Measurements from ENCODE around the gene NODAL. TPM values are rescaled to one million over a fixed set of nuclear protein-coding genes. Genes with fewer than 3 reads are reported as not detected.
A peak's percentile ranks its signal among the peaks of the same experiment; 100 is the strongest.
"Not testable (repeated sequence)": the region's sequence is repeated elsewhere in the genome, so short reads cannot be mapped to it uniquely, and the experiment has no call there.

NODAL gene
- not detected for total RNA-seq
- long read RNA-seq, result 0 reads

DNA sequence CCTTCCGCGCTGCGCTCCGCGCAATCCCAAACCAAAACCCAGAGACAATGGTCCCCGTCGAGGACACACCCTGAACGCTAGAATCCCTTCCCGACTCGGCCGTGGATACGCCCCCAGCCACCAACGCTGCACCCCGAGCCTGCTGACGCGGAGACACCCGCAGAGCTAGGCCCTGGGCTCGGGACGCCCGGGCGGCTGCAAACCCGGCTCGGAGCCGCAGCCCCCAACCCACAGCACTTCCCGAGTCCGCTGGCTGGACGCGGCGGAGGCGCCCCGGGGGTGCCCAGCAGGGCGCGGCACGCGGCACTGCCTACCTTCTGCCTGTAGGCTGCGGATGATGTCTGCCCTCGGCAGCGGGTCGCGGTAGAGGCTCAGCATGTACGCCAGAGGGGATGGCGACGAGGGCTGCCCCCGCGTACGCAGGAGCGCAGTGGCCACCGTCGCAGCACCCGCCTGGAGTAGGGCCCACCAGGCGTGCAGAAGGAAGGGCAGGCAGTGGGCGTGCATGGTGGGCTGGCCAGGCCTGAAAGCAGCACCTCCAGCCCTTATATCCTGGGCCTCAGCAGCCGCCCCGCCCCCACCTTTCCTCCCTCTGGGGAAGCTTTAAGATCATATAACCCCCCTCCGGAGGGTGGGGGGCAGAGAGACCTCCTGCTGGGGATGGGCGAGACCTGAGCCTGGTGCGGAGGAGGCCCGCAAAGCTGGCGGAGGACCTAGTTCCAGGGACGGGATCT, at the start of gene NODAL:
NODAL (minus strand) TSS at position 521 of the 734 bp plus-strand sequence; CDS start at position 507, 14 bp downstream.
- no peak for DNase-seq
- peak; percentile 31 for ATAC-seq
- intact Hi-C loops (cut with DNase I, micrococcal nuclease), result no loop called here

DNA sequence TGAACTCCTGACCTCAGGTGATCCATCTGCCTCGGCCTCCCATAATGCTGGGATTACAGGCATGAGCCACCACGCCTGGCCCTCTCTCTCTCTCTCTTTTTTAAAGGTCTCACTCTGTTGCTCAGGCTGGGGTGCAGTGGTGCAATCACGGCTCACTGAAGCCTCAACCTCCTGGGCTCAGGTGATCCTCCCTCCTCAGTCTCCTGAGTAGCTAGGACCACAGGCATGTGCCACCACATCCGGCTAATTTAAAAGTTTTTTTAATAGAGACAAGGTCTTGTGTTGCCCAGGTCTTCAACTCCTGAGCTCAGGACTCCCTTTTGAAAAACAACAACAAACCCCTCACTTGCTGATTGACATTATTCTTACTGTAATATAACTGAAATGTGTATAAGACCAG, 48.7 kb upstream of the NODAL start:
- intact Hi-C loops (cut with DNase I, micrococcal nuclease), result no loop called here
- DNase-seq, result no peak
- no peak for ATAC-seq

DNA sequence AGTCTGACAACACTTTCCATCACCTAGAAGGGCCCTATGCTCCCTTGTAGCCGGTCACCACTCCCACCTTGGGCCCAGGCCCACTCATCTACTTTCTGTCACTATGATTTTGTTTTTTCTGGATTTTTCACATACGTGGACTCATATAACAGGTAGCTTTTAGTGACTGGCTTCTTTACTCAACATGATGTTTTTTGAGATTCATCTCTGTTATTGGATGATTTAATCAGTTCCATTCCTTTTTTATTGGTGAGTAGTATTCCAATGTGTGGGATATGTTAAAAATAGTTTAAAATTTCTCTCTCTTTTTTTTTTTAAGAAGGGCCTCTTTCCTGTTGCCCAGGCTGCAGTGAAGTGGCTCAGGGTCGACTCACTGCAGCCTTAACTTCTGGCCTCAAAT, 46.3 kb upstream of the NODAL start:
- DNase-seq (no peak), ATAC-seq (no peak)
- intact Hi-C loops (cut with DNase I, micrococcal nuclease), result no loop called here

DNA sequence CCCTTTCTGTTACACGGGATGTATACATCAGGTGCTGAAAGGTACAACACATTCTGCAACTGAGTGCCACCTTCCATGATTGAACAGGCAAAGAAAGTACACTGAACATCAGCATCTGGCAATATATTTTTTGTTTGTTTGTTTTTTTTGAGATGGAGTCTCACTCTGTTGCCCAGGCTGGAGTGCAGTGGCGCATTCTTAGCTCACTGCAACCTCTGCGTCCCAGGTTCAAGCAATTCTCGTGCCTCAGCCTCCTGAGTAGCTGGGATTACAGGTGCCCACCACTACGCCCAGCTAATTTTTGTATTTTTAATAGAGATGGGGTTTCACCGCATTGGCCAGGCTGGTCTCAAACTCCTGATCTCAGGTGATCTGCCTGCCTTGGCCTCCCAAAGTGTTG, 42.4 kb upstream of the NODAL start:
- DNase-seq; ATAC-seq; intact Hi-C loops (cut with DNase I, micrococcal nuclease): not testable (repeated sequence)

DNA sequence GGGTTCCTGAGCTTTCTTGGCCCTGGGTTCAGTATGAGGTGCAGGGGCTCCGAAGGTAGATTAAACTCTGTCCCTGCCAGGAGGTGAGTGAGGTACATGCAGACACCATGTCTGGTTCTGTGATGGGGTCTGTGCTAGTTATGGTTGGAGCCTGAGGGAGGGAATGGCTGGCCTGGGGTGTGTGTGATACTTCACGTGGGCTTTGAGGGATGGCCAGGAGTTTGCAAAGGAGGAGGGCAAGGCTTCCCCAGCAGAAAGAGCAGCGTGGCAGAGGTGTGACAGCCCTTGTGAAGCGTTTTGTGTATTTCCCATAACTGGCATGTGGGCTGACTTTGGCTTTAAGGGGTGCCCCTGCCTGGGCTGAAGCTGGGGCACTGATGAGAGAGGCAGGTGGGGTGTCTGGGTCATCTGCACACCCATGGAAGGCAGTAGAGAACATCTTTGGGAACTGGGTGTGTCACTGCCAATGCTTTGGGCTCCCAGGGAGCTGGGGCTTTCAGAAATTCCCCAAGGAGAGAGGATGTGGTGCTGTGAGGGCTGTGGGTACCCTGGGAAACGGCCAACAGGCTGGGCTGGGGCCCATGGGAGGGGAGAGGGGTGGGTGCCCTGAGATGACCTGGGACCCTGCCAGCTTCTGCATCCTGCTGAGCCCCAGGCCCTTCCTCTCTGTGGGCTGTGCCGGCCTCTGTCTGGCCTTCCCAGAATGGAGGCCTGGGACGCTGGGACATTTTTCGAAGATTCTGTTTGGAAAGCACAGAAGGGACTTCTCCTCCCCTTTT, 41.7 kb upstream of the NODAL start:
- ATAC-seq, result no peak
- DNase-seq, result no peak
- intact Hi-C loops (cut with DNase I, micrococcal nuclease), result no loop called here

DNA sequence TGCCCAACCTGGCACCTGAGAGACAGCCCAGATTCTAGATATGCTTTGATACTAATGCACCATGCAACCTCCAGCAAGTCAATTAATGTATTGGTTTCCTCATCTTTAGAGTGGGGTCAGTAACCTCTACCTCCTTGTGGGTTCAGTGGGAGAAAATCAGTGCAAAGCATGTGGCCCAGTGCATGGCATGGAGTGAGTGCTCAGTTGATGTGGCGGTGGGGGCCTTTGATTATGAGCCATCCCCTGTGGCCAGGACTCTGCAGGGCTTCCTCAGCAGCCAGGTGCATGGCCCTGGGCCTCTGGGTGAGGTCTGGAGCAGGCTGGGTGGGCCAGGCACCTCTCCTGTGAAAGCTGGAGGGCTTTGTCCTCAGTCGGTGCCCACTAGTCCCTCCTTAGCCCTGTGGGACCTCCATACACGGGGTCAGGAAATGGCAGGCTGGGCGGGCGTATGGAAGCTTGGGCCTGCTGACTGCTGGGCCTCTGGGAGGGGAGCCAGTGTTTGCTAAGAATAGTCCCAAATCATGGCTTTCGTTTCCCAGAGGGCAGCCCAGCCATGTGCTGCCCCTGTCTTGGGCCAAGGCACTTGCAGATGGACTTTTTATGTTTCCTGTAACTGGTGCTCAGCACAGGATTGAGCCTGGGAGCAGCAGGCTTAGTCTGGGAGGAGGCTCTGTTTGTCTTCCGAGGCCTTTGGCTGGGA, 40.5 kb upstream of the NODAL start:
- DNase-seq (peak in 1 of 2 donors; percentile 23), ATAC-seq (no peak)
- intact Hi-C loops (cut with DNase I, micrococcal nuclease), result no loop called here

DNA sequence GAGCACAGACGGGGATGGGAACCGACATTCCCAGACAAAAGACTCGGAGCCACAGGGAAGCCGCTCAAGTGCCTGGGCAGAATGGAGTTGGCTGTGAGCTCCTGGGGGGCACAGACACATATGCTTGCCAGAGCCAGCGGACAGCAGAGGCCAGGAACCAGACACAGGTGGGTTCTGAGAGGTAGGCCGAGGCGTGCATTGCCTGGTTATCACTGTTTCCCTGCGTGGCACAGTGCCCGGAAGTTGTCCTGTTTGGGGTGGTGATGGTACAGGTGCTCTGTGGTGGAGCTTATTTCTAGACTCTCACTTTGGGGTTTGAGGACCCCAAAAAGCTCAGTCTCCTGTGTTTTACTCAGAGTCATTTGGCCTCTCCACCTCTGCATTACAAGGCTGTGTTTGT, 39.6 kb upstream of the NODAL start:
- intact Hi-C loops (cut with DNase I, micrococcal nuclease), result no loop called here
- DNase-seq (no peak), ATAC-seq (no peak)

DNA sequence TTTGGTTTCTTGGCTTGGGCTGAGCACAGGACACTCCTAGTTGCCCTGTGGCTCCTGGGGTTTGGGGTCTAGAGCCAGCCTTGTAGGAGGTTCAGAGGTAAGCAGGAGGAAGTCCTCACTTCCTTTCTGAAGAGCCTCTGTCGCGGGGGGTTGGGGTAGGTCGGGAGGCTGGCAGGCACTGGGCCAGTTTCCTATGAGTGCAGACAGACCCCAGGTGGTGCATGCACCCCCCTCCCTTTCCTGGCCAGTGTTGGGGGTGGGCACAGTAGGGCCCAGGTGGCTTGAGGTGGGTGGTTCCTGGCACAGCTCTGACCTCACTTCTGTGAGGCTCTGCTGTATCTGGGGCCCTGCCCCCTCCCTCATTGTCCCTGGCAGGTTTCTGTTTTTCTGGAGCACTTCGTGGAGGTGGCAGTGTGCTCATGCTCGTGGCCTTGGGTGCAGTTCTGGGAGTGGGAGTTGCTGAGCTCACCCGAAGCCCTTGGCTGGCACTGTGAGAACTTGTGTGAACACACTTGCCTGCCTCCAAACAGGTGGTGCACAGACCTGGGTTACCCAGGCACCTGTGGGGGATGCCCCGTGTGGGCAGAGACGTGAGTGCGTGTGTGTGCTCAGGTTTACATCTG, 38.9 kb upstream of the NODAL start:
- intact Hi-C loops (cut with DNase I, micrococcal nuclease), result no loop called here
- DNase-seq (peak in 1 of 2 donors; percentile 38), ATAC-seq (no peak)

DNA sequence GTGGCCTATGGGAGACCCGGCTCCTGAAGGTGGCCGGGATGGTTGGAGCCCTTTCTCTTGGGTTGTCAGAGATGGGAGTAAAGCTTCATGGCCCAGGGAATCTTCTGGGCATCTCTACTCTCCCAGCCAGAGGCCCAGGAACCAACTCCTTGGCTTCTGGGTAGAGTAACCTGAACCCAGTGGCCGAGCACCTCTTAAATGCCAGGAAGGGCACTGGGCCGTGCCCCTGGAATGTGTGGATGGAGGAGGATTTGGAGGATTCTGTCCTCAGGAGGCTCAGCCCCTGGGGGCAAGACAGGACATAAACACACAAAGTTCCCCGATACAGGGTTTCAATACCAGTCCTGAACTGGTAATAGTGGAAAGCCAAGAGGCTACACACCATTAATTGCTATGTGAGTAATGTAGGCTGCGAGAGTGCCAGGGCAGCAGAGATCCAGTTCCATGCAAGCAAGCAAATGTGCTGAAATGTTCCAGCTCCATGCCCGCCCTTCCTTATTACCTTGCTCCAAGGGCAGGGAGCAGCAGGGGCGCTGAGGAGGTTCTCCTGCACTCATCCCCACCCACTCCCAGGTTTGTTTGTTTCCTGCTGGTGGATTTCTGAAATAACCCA, 38.3 kb upstream of the NODAL start:
- intact Hi-C loops (cut with DNase I, micrococcal nuclease), result no loop called here
- ATAC-seq (peak; percentile 86), DNase-seq (peak in 1 of 2 donors; percentile 46)

DNA sequence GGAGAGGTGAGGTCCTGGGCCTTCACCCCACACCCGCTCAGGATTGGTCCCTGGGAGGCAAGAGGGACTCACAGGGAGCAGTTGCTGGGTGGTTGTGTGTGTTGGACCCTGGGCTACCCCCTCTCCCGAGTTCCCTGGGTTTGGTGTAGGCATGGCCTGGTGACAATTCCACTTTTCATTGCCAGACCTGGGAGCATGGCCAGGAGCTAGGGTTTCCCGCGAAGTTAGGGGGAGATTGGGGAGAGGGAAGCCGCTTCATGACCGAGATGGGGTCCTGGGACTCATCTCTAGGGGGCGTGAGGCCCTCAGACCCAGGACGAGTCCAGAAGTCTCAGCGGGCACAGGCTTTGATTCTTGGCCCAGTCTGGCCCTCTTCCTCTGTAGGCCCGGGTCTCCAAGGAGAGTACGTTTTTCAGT, 37.7 kb upstream of the NODAL start:
- intact Hi-C loops (cut with DNase I, micrococcal nuclease), result no loop called here
- ATAC-seq (no peak), DNase-seq (no peak)

DNA sequence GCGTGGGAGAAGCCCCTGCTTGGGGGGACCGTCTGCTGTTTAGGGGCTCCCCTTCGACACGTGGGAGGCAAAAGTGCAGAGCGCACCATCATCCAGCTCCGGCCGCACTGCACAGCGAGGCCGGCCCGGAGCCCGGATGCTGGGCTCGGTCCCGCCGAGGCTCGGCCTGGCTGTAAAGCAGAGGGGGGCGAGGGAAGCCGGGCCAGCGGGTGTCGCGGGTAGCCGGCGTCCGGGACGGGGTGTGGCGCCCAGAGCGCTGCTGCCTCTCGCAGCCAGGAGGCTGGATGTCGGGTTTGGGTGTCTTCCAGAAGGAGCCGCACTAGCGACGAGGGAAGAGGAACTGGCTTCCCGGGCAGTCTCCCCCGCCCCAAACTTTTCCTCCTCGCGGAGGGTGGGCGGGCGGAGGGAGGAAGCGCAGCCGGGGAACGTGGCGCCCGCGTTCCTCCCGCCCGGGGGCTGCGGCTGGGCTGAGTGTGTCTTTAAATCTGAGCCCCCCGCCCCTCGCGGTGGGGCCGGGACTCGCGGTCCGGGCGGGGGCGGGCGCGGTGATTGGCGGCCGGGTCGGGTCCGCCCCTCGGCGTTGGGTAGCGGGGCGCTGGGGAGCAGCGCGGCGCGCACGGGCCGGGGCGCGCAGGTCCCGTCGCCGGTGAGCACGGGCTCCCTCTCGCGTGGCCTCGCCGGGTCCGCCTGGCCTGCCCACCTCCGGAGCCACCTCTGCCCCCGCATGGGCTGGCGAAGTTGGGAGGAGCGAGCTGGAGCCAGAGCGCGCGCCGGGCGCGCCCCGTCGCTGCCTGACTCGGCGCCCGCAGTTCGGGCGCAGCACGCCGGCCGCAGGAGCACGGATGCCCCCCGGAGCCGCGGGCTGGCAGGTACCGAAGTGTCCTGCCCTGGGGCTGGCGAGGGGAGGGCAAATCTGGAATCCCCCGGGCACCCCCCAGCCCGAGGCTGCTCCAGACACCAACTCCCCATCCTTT, 37.0 kb upstream of the NODAL start, which contains the start of gene PALD1:
PALD1 (plus strand) TSS at position 577 of the 974 bp plus-strand sequence. CDS start 47,185 bp downstream, outside the sequence.
- DNase-seq, result peak; percentile 63 to 64
- peak; percentile 52 for ATAC-seq
- intact Hi-C loops (cut with DNase I, micrococcal nuclease), result no loop called here

DNA sequence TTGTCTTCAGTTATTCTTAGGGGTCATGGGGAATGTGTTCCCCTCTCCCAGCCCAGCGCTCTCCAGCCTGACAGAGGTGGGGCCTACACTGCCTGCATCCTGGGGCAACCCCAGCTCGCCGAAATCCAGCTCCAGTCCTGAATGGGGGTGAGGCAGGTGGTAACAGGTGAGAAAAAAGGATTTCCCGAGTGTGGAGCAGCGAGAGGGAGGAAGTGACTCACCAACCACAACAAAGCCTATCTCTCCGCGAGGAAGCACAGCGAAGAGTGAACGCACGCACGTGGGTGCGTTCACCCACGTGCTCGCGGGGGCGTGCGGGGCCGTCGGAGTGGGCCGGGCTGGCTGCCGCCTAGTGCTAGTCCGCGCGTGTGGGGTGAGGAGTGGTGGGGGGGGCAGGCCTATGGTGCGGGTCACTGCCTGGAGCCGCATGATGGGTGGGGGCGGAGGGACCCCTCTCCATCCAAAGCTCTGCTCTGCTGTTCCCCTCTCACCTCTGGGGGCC, 36.2 kb upstream of the NODAL start:
- DNase-seq (peak in 1 of 2 donors; percentile 52), ATAC-seq (peak; percentile 22)
- intact Hi-C loops (cut with DNase I, micrococcal nuclease), result no loop called here

DNA sequence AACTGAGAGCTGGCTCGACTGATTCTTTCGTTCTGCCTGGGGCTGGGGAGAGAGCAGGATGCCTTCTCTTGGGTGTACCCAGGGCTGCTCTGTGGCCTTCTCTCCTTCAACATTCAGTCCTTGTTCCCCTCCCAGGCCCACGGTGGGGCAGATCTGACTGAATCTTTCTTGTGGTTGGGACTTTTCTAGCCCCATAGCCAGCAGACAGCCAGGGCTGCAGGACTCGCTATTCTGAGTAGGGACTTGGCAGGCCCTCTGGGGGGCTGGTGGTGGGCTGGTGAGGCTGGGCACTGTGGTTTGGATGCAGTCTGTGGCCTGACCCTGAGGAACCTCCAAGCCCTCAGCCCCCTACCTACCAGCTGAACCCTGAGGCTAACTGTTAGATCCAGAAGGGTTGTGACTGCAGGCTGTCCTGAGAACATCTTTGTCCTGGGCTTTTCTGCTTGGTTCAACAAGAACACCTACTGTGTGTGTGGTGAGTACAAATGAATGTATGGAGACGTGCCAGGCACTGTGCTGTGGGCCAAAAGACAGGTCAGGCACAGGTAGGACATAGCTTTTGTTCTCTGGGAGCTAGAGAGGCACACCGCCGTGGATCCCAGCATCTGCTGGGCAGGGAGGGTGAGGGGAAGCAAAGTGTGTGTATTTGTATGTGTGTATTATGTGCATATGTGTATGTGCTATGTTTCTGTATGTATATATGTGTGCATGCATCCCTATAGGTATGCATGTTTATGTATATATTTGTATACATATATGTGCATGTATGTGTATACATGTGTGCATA, 35.0 kb upstream of the NODAL start:
- no peak for DNase-seq
- intact Hi-C loops (cut with DNase I, micrococcal nuclease), result no loop called here
- ATAC-seq, result no peak

DNA sequence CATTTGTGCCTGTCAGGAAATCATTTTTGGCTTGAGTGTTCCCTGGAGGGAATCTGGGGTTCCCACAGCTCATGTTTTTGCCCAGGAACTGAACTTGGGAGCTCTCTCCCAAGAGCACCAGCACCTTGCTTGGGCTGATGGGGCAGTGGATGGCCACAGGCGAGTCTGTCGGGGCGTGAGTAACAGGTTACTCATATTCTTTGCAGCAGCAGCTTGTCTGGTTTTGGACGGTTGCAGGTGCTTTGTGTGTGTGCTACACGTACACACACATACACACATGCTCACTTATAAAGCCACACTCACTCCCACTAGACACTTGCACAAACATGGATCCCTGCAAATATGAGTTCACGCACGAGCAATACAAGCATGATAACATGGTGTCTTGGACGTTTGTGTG, 34.2 kb upstream of the NODAL start:
- DNase-seq (no peak), ATAC-seq (no peak)
- intact Hi-C loops (cut with DNase I, micrococcal nuclease), result no loop called here

DNA sequence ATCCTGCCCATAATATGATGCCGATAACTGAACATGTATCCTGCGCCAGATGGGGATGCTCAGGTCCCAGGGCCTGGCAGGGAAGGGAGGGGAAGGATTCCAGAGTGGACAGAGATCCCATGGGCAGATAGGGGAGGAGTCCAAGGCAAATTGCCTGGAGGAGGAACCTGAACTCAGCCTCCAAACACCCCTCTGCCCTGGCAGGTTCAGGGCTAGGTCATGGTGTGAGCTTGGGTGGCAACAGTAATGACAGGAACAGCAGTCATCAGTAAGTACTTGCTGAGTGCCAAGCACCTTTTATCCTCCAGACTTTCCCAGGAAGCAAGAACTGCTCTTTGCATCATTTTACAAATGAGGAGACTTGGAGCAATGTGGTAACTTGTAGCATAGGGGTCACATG, 33.3 kb upstream of the NODAL start:
- ATAC-seq, result no peak
- no peak for DNase-seq
- intact Hi-C loops (cut with DNase I, micrococcal nuclease), result no loop called here

DNA sequence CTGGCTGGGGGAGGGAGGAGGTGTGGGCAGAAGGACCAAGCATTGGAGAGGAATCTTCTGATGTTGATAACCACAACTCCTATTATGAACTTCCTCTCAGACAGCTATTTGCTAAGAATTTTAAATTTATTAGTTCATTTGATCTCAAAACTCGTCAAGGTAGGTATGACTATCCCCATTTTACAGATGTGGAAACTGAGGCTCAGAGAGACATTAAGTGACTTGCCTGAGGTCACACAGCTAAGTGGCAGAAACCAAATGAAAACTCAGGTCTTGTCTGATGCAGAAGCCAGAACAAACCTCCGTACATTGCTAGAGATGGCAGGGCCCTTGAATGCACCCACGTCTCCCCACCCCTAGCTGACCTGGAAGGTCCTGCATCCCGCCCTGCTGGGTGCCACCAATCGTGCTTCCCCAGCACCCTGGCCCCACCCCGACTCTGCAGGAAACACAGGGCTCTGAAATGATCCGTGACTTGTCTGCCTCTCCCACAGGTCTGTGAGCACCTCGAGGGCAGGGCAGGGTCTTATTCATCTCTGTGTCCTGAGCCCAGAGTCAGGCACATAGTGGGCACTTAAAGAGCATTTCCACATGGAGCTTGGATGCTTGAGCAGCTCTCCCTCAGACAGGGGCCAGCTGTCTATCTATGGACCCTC, 31.4 kb upstream of the NODAL start:
- intact Hi-C loops (cut with DNase I, micrococcal nuclease), result no loop called here
- ATAC-seq, result no peak
- DNase-seq, result no peak

Measured in left colon (tissue), 2 donors.